Activated CD4-positive, alpha-beta T cell treated with anti-CD3 and anti-CD28 coated beads, Interleukin-2, amount 50 U/mL, for 24 hours (primary cell): ENCODE measurements around the gene ADAMTS2.

Source experiments
- DNase-seq, 2 donors: peaks; one replicate each; pipeline ENCODE4 v3.0.0-alpha.2; 2020; ENCODE audit warnings: low read depth in 1 of 2, low spot score in 1 of 2

Gene ADAMTS2

GRCh38 chr5:179183481-179183880 lies 161.8 kb downstream of the ADAMTS2 start:
- DNase-seq: no peak

DNA sequence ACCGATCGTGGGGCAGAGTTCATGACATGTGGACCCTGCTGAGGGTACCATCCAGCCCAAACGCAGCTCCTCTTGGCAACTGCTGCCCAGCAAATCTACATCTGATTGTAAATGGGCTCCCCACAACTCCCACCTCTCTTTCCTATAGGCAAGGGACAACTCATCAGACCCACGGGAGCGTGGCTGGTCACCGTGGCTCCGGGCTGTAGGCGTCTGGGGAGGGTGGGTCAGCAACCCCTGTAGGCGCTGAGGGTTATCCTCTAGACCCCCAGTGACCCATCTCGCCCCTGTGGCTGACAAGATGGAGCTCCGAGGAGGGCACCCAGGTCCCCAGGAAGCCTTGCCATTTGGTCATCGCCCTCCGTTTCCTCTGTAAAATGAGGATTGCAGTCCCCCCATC lies 162.7 kb downstream of the ADAMTS2 start:
- no peak for DNase-seq

DNA sequence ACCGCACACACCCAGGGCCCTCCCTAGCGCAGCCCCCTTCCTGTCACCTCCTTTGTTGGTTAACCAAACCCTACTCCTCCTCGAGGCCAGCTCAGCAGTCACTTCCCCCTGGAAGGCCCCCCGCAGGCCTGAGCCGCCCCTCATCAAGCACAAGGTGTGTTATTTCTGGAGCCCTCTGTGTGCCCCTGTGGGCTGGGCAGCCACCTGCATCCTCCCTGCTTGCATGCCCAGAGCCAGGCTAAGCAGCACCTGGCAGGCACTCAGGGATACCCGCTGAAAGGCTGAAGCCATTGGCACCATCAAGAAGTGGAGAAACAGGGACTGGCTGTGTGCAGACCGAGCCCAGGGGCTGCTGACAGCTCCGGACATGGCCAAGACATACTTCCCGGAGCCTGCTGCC lies 163.3 kb downstream of the ADAMTS2 start:
- DNase-seq: no peak

DNA sequence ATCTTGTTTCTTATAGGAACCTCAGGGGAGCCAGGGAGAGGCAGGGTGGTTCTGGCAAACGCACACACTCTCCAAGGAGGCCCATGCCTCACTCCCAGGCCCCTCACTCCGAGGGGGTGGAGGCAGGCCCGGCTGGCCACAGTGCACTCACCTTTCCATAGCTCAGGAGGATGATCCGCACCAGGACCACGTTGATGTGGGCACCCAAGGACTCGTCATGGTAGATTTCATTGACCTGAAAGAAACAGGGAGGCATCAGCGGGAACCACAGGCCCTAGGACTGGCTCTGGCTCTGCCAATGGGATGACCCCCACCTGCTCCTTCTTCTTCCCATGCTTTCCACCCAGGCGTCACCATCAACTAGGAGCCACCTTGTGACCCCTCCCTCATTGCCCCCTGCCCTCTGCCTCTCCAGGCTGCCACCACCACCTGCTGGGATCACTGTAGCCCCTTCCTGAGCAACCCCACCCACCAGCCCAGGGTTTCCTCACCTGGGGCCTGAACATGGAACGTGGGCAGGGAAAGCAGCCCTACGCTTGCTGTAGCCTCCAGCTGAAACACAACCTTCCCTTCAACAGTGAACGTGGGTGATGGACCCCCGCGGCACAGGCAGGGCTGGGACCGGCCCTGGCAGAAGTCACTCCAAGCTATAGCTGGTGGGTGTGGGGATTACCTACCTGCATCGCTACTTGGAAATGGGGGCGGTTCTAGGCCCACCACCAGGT lies 164.2 kb downstream of the ADAMTS2 start:
- no peak for DNase-seq

DNA sequence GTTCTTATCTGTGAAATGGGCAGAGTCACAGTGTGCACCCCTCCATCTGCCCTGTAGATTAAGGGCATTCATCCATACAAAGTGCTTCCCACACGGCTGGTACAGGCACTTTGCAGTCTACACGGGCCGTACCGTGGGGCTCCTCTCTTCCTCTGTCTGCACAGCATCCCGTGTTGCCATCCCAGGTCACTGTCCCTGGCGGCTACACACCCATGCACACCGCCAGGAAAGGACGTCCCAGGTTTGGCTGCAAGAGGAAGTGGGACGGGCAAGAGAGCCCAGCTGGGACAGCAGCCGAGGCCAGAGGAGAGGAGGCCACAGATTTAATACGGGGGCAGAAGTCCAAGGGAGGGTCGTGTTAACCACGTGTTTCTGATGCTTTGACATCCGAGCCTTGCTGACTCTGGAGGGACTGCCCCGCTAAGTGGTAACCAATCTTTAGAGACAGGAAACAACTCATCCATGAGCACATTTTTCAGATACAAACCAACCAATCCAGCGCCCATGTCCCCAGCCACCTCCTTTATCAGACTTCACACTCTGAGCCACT lies 165.1 kb downstream of the ADAMTS2 start:
- DNase-seq: no peak

GRCh38 chr5:179177711-179178575 lies 167.3 kb downstream of the ADAMTS2 start:
- DNase-seq: no peak

DNA sequence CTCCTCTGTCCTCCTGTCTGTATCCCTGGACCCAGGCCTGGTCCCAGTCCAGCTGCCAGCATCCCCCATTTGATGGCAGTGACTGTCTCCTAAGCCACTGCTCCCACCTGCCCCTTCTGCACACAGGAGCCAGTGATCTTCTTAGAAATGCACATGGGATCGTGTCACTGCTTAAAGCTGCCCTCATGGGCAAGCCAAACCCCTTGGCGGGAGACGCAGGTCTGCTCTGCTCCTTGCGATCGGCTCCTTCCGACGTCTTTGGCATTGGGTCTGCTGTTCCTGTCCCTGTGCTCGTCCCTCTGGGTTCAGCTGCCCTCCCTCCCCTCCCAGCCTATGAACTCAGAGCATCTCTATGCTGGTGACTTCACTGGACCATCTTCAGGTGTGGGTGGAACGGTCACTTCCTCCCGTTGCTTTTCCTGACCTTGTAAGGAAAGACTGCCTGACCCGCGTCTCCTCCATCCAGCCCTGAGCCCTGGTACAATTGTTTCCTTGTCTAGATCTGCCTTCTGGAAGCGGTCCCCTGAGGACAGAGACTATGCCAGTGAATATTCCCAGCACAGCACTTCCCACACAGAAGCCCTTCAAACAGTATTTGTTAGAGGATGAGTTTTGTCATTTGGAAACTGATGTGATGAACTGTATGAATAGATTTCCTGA lies 168.6 kb downstream of the ADAMTS2 start:
- no peak for DNase-seq

DNA sequence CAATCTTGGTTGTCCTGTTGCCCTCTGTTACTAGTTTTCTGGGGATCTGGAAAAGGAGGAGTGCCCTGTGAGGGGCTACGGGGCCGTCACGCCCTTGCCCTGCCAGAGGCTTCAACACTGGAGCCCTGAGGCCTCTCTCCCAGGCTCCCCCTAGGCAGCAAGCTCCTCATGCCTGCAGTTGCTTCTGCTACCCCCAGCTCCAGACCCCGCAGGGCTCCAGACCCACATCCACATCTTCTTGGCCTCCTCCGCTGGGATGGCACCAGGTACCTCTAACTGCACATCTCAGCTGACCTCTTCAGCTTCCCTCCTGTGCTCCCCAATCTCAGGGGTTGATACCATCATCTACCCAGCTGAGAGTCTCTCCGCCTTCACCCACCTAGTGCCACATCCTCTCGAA lies 169.1 kb downstream of the ADAMTS2 start:
- no peak for DNase-seq

- no peak for DNase-seq
Observed at GRCh38 chr5:179171816-179172745, 173.2 kb downstream of the ADAMTS2 start.

DNA sequence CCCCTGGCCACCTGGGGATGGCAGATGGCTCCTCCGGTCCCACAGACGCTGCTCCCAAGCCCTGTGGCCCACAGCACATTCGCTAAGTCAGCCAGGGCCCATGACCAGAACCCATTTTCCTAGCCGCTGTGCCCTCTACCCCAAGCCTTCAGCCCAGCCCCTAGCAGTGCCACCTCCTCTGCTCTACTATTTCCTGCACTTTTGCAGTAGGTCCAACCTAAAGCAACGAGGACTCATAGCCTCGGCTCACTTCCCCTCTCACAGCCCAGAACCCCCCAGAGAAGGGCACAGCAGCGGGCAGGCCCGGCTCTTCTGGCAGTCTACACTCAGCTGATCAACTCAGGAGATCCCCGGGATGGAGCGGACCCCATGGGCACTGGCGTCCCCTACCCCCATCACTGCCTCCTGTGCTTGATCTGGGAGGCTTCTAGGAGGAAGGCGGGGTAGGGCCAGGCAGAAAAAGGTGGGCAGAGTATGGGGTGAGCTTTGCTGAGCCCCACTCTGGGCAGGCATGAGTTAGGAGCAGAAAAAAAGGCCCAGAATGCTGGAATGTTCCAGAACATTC lies 173.9 kb downstream of the ADAMTS2 start:
- no peak for DNase-seq

- DNase-seq: no peak
Observed at GRCh38 chr5:179170606-179171005, 174.7 kb downstream of the ADAMTS2 start.

DNA sequence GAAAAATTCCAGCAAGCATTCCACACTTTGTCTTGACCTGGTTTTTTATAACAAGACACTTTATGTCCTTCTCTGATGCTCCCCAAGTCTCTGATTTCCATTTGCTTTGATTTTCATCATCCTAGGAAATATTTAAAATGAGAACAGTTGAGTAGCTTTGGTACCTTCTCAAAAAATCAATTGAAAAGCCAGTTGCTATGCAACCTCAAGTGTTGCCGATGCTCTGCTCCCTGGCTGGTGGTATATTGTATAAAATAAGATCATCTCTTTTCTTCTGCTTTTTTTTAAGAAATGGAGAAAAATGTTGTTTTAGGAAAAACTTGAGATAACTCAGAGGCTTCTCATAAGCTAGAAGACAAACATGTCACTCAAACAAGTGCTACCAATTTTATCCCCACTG lies 175.4 kb downstream of the ADAMTS2 start:
- no peak for DNase-seq

GRCh38 chr5:179168664-179169063 lies 176.6 kb downstream of the ADAMTS2 start:
- no peak for DNase-seq

- DNase-seq: no peak
Observed at GRCh38 chr5:179167871-179168451, 177.3 kb downstream of the ADAMTS2 start.

- peak; percentile 49 to 51 for DNase-seq
Observed at GRCh38 chr5:179166886-179167841, 178.1 kb downstream of the ADAMTS2 start.

DNA sequence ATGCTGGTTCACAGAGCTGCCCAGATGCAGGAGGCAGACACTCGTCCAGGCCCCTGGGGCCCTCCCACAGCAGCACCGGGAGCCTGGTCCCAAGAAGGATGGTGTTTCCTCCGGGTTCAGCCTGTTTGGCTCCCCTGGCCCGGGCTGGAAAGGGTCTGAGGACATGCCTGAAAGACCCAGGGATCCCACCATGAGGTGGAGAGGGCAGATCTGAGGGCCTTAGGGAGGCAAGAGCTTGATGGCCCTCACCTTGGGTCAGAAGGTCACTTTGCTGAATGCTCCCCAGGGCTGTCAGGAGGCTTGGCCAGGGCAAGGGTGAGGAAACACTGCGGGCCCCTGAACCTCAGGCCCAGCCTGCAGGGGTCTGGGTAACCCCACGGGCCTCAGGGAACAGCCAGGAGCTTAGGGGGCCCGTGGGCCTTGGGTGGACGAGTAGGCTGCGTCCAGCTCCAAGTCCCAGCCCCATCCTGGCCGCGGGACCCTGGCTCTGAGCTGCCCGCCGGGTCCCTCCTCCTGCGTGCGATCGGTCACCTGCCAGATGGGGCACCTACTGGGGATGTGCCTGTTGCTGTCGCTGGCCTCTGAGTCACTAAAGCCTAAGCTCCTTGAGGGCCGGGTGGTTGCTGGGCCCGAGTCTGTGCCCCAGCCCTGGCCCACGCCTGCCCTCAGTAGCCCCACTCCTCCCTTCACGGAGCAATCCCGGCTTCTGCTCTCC lies 178.9 kb downstream of the ADAMTS2 start:
- no peak for DNase-seq

- DNase-seq: no peak
Observed at GRCh38 chr5:179165421-179166170, 179.7 kb downstream of the ADAMTS2 start.
